HEK293 (cell line): ENCODE results near the gene ARHGAP24.

Experiments used
- CTCF ChIA-PET: fragments of 350-600 bp; formaldehyde crosslinking; extraction: SDS; loops from one replicate; lab custom pipeline; 2021; ENCODE audit warnings: antibody characterized with exemption; lab: Yijun Ruan, JAX
- POLR2A ChIA-PET: fragments of 300-600 bp; formaldehyde crosslinking; extraction: SDS; loops from one replicate; lab custom pipeline; 2020; ENCODE audit warnings: antibody characterized with exemption, inconsistent platforms; lab: Yijun Ruan, JAX
- H3K27ac ChIP-seq: fragments of 200-500 bp; sonication (Bioruptor generic); 2 replicates; pipeline ENCODE4 v1.5.1; 2014; ENCODE audit warnings: low read depth, low read length, control low read depth, inconsistent platforms; ENCODE audit errors: extremely low read depth
- H3K36me3 ChIP-seq, 2 experiments: fragments of 200-500 bp in 1 of 2; sonication (Bioruptor generic) in 1 of 2; 1 replicate in 1 of 2; 2 replicates in 1 of 2; pipeline ENCODE4 v1.5.1; 2014 to 2017; ENCODE audit warnings: inconsistent platforms in 2 of 2, low read length in 2 of 2; ENCODE audit not compliant: control insufficient read depth in 2 of 2, insufficient read depth in 1 of 2
- H3K4me1 ChIP-seq: fragments of 200-500 bp; sonication (Bioruptor generic); 2 replicates; pipeline ENCODE4 v1.5.1; 2014; ENCODE audit warnings: mild to moderate bottlenecking, low read length, inconsistent platforms; ENCODE audit not compliant: control insufficient read depth, insufficient read depth
- H3K4me3 ChIP-seq: 2 replicates; pipeline ENCODE4 v1.5.1; 2011; ENCODE audit warnings: low read depth, mild to moderate bottlenecking, control low read depth, low read length, moderate library complexity
- H3K9me3 ChIP-seq: fragments of 200-500 bp; sonication (Bioruptor generic); 2 replicates; pipeline ENCODE4 v1.5.1; 2014; ENCODE audit warnings: low read depth, low read length, inconsistent platforms; ENCODE audit not compliant: control insufficient read depth, insufficient read depth
- BCL11A ChIP-seq: fragments of 450-650 bp; formaldehyde crosslinking; IDR thresholded peaks from 2 replicates; pipeline ENCODE4 v1.5.1; 2016; ENCODE audit warnings: low read depth, missing biosample characterization, missing genetic modification characterization
- CTCF ChIP-seq: fragments of 450-650 bp; formaldehyde crosslinking; IDR thresholded peaks from 2 replicates; pipeline ENCODE4 v1.5.1; 2016; ENCODE audit warnings: missing biosample characterization, missing genetic modification characterization
- GLIS2 ChIP-seq: fragments of 450-650 bp; formaldehyde crosslinking; IDR thresholded peaks from 2 replicates; pipeline ENCODE4 v1.5.1; 2016; ENCODE audit warnings: missing biosample characterization, missing genetic modification characterization
- HOXD13 ChIP-seq: sonication (generic); formaldehyde crosslinking; IDR thresholded peaks from 2 replicates; pipeline ENCODE4 v1.8.0; 2022; ENCODE audit warnings: missing genetic modification reagents, borderline replicate concordance
- KLF16 ChIP-seq: fragments of 450-650 bp; formaldehyde crosslinking; IDR thresholded peaks from 2 replicates; pipeline ENCODE4 v1.5.1; 2017; ENCODE audit warnings: missing biosample characterization, missing genetic modification characterization
- SALL2 ChIP-seq: fragments of 450-650 bp; formaldehyde crosslinking; IDR thresholded peaks from 2 replicates; pipeline ENCODE4 v1.5.0; 2017; ENCODE audit warnings: missing biosample characterization, mild to moderate bottlenecking, missing genetic modification characterization, borderline replicate concordance
- SCRT2 ChIP-seq: fragments of 450-650 bp; formaldehyde crosslinking; IDR thresholded peaks from 2 replicates; pipeline ENCODE4 v1.5.1; 2016; ENCODE audit warnings: missing biosample characterization, missing genetic modification characterization
- TCF7L2 ChIP-seq: IDR thresholded peaks from 2 replicates; pipeline ENCODE4 v1.6.1; 2011; ENCODE audit warnings: low read depth, mild to moderate bottlenecking, inconsistent platforms, low read length, moderate library complexity, borderline replicate concordance
- YY2 ChIP-seq: fragments of 450-650 bp; formaldehyde crosslinking; IDR thresholded peaks from 2 replicates; pipeline ENCODE4 v1.5.1; 2016; ENCODE audit warnings: missing biosample characterization, missing genetic modification characterization
- ZBTB10 ChIP-seq: fragments of 450-650 bp; formaldehyde crosslinking; IDR thresholded peaks from 2 replicates; pipeline ENCODE4 v1.5.1; 2016; ENCODE audit warnings: missing biosample characterization, missing genetic modification characterization
- ZNF140 ChIP-seq: fragments of 450-650 bp; formaldehyde crosslinking; IDR thresholded peaks from 2 replicates; pipeline ENCODE4 v1.5.1; 2016; ENCODE audit warnings: missing biosample characterization, missing genetic modification characterization
- ZNF16 ChIP-seq: fragments of 450-650 bp; formaldehyde crosslinking; IDR thresholded peaks from 2 replicates; pipeline ENCODE4 v1.5.1; 2016; ENCODE audit warnings: low read depth, missing biosample characterization, missing genetic modification characterization
- ZNF280D ChIP-seq: fragments of 450-650 bp; formaldehyde crosslinking; IDR thresholded peaks from 2 replicates; pipeline ENCODE4 v1.5.1; 2016; ENCODE audit warnings: missing biosample characterization, missing genetic modification characterization
- ZNF292 ChIP-seq: fragments of 450-650 bp; formaldehyde crosslinking; IDR thresholded peaks from 2 replicates; pipeline ENCODE4 v1.5.1; 2016; ENCODE audit warnings: low read depth, missing biosample characterization, missing genetic modification characterization, borderline replicate concordance
- ZNF324 ChIP-seq: fragments of 450-650 bp; formaldehyde crosslinking; IDR thresholded peaks from 2 replicates; pipeline ENCODE4 v1.5.1; 2016; ENCODE audit warnings: missing biosample characterization, missing genetic modification characterization
- ZNF416 ChIP-seq: fragments of 450-650 bp; formaldehyde crosslinking; IDR thresholded peaks from 2 replicates; pipeline ENCODE4 v1.5.1; 2016; ENCODE audit warnings: missing biosample characterization, missing genetic modification characterization
- ZNF48 ChIP-seq: fragments of 450-650 bp; formaldehyde crosslinking; IDR thresholded peaks from 2 replicates; pipeline ENCODE4 v1.5.1; 2016; ENCODE audit warnings: missing biosample characterization, missing genetic modification characterization
- ZNF560 ChIP-seq: fragments of 450-650 bp; formaldehyde crosslinking; IDR thresholded peaks from 2 replicates; pipeline ENCODE4 v1.5.1; 2017; ENCODE audit warnings: missing biosample characterization, missing genetic modification characterization, borderline replicate concordance
- ZNF623 ChIP-seq: fragments of 450-650 bp; formaldehyde crosslinking; IDR thresholded peaks from 2 replicates; pipeline ENCODE4 v1.5.1; 2016; ENCODE audit warnings: missing biosample characterization, missing genetic modification characterization
- ZNF624 ChIP-seq: fragments of 450-650 bp; formaldehyde crosslinking; IDR thresholded peaks from 2 replicates; pipeline ENCODE4 v1.5.1; 2017; ENCODE audit warnings: missing biosample characterization, missing genetic modification characterization
- ZNF645 ChIP-seq: fragments of 450-650 bp; formaldehyde crosslinking; IDR thresholded peaks from 2 replicates; pipeline ENCODE4; 2016; ENCODE audit warnings: missing biosample characterization, missing genetic modification characterization
- ZNF747 ChIP-seq: fragments of 450-650 bp; formaldehyde crosslinking; IDR thresholded peaks from 2 replicates; pipeline ENCODE4 v1.5.1; 2016; ENCODE audit warnings: missing biosample characterization, missing genetic modification characterization
- ZNF830 ChIP-seq: fragments of 450-650 bp; IDR thresholded peaks from 2 replicates; pipeline ENCODE4 v1.5.0; 2018; ENCODE audit warnings: missing biosample characterization, missing genetic modification characterization, low read depth, mild to moderate bottlenecking, moderate library complexity
- ZSCAN5A ChIP-seq: fragments of 450-650 bp; formaldehyde crosslinking; IDR thresholded peaks from 2 replicates; pipeline ENCODE4 v1.5.1; 2016; ENCODE audit warnings: missing biosample characterization, missing genetic modification characterization

Gene ARHGAP24

GRCh38 chr4:85527815-85528214 lies 52.9 kb downstream of the ARHGAP24 start:
- TF ChIP-seq SCRT2 (tag by site-specific recombination) (no peak), BCL11A (tag by site-specific recombination) (no peak), ZNF16 (tag by site-specific recombination) (no peak), TCF7L2 (no peak), ZNF324 (tag by site-specific recombination) (no peak), ZBTB10 (no peak), ZSCAN5A (tag by site-specific recombination) (no peak), CTCF (tag by site-specific recombination) (no peak), ZNF280D (tag by site-specific recombination) (no peak), YY2 (tag by site-specific recombination) (no peak), HOXD13 (CRISPR knock-in tag) (no peak), ZNF416 (tag by site-specific recombination) (no peak), ZNF623 (tag by site-specific recombination) (no peak)
- ChIA-PET POLR2A (no interaction called here), CTCF (interaction anchor here (0.9 kb wide), 1 partner anchor 513 kb away, joined by 3 read pairs; no protein-coding TSS in a partner anchor)
- Histone ChIP-seq H3K9me3 (no peaks in the 10 kb centered on the region), H3K36me3 (no peaks in the 10 kb centered on the region), H3K4me3 (no peak overlapping the region), H3K27ac (no peak overlapping the region), H3K4me1 (no peaks in the 10 kb centered on the region)

- Histone ChIP-seq H3K9me3 (no peaks in the 10 kb centered on the region), H3K27ac (no peak overlapping the region), H3K4me3 (no peak overlapping the region), H3K36me3 (no peaks in the 10 kb centered on the region), H3K4me1 (no peaks in the 10 kb centered on the region)
- POLR2A ChIA-PET = no interaction called here
- TF ChIP-seq ZNF292 (tag by site-specific recombination) = no peak
- TF ChIP-seq KLF16 = no peak
- TF ChIP-seq ZNF560 (tag by site-specific recombination) = no peak
- TF ChIP-seq ZNF830 (tag by site-specific recombination) = no peak
- no peak for TF ChIP-seq GLIS2 (tag by site-specific recombination)
- no peak for TF ChIP-seq ZNF747
- no peak for TF ChIP-seq SALL2 (tag by site-specific recombination)
- TF ChIP-seq ZNF645 = no peak
- TF ChIP-seq ZNF48 (tag by site-specific recombination) = no peak
- TF ChIP-seq ZNF624 (tag by site-specific recombination) = no peak
- TF ChIP-seq SCRT2 (tag by site-specific recombination) = no peak
- TF ChIP-seq ZNF140 (tag by site-specific recombination) = no peak
- CTCF ChIA-PET = no interaction called here
Observed at GRCh38 chr4:85531560-85532341, 56.8 kb downstream of the ARHGAP24 start.
